Measurements from ENCODE around the gene PTPN21.

DNA sequence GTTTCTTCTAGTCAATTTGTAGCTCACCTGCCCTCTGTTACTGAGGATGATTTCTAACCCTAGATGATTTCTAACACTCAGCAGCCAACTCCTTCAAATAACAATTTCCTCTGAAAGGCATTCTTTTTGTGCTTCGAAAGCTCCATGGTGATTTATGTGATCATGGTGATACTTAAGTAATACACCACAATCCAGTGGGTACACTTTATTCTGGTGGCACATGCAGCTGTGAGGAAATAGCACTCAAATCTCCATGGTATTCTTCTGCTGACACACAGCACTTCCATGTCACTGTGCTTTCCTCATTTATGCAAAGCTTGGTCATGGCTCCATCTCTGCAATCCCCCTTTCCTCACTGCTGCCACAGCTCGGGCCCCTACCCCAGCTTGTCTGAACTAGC lies 73.7 kb downstream of the PTPN21 start:
- TF ChIP-seq YY1 (IDR thresholded peaks at IDR 0.05; ENCODE audit: insufficient read depth, insufficient read length) (no peak), ZNF274 (IDR thresholded peaks at IDR 0.05; ENCODE audit: low read depth, low read length) (no peak)
